IPS-18c (cell line): ENCODE data around the gene SRRM2.
A peak's percentile ranks its signal among the peaks of the same experiment; 100 is the strongest.

ENCODE experiments used
- H3K4me3 ChIP-seq: 2 replicates; pipeline ENCODE4 v1.7.0; 2013; ENCODE audit warnings: low read depth, mild to moderate bottlenecking, low read length, moderate library complexity; ENCODE audit not compliant: insufficient read depth
- H3K9me3 ChIP-seq: one replicate; pipeline ENCODE4 v1.6.1; 2013; ENCODE audit warnings: mild to moderate bottlenecking, low read length, moderate library complexity; ENCODE audit not compliant: control insufficient read depth, insufficient read depth

Gene SRRM2

DNA sequence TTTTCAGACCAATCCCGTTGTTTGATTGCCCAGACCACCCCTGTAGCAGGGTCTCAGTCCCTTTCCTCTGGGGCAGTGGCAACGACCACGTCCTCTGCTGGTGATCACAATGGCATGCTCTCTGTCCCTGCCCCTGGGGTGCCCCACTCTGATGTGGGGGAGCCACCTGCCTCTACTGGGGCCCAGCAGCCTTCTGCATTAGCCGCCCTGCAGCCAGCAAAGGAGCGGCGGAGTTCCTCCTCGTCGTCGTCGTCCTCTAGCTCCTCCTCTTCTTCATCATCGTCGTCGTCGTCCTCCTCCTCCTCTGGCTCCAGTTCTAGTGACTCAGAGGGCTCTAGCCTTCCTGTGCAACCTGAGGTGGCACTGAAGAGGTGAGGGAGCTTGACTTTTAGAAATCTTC, 15.5 kb downstream of the SRRM2 start:
- peaks cover 2% of the 10 kb centered on the region for H3K9me3 ChIP-seq
- no peak overlapping the region for H3K4me3 ChIP-seq

DNA sequence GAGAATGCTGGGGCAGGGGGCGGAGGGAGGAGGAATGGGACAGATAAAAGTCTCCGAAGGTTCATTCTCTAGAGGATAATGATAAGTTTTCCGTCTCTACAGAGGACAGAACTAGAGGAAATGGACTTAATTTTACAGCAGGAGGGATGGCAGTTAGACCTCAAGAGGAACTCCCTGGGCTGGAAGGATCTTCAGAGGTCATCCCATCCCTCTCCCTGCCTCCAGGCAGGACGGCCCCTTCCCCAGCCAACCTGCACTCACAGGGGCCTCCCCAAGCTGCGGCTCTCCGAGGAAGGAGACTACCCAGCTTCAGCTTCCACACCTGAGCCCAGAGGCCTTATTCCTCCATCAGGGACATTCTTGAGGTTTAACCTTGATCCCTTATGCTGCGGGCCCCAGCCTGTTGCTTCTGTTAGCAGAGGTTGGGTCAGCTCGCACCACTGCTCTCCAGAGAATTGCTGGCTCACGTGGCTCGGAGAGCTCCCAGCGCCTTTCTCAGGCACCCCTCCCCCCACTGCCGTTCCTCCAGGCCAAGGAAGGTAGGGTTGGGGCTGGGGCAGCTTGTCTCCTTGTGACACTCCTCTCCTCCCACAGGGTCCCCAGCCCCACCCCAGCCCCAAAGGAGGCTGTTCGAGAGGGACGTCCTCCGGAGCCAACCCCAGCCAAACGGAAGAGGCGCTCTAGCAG, 16.1 kb downstream of the SRRM2 start:
- Histone ChIP-seq H3K4me3 (no peak overlapping the region), H3K9me3 (peaks cover 2% of the 10 kb centered on the region)

DNA sequence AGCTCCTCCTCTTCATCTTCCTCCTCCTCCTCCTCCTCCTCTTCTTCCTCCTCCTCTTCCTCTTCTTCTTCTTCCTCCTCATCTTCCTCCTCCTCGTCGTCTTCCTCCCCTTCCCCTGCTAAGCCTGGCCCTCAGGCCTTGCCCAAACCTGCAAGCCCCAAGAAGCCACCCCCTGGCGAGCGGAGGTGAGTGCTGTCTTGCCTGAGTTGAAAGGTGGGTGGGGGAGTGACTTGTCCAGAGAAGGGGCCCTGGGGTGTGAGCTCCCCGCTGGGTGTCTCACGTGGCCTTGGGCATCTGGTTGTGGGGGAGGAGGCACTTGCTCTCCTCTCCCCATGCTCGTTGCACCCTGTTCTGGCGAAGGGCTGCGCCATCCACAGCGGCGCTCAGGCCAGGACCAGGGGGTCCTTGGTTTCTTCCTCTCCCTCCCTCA, 16.7 kb downstream of the SRRM2 start:
- H3K9me3 ChIP-seq: peaks cover 2% of the 10 kb centered on the region
- H3K4me3 ChIP-seq: no peak overlapping the region; the same call in 1 of the 2 replicates

DNA sequence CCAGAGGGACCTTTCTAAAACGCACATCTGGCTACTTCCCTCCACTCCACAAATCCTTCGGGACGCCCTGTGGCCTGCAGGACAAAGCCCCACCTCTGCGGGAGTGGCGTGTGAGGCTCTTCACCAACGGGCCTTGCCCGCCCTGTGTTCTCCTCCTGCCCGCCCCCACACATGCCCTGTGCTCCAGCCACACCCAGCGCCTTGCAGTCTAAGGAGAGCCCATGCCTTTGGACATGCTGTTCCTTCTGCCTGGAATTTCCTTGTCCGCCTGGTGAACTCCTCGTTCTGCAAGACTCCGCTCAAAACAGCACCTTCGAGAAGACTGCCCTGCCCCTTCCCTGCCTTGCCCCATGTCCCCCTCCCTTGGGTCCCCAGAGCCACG, 17.2 kb downstream of the SRRM2 start:
- Histone ChIP-seq H3K9me3 (peaks cover 2% of the 10 kb centered on the region), H3K4me3 (no peak overlapping the region)

DNA sequence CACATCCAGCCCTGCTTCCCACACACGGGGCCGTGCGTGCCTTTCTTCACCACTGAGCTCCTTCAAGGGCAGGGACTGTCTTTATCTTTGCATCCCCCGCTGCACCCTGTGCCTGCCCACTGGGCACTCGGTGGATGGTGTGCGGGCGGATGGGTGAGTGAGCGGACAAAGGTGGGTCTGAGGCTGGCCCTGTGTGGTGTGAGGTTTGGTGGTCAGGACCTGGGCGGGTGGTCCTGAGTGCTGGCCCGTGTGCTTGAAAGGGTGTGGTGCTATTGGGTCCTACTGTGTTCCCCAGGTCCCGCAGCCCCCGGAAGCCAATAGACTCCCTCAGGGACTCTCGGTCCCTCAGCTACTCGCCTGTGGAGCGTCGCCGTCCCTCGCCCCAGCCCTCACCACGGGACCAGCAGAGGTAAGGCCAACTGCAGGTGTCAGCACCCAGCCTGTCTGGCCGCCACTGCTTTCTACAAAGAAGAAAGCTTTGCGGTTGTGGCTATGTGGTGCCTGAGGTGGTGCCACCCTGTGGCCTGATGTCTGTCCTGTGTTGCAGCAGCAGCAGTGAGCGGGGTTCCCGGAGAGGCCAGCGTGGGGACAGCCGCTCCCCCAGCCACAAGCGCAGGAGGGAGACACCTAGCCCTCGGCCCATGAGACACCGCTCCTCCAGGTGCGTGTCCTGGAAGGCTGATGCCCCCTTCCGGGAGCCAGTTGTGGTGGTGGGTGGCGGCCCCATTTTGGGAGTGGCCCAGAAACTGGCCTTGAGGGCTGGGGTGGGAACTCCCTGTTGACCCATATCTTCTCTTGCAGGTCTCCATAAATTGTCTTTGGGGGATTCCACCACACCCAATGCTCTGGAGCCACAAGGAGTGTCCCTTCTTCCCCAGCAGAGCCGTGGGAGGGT, 17.9 kb downstream of the SRRM2 start:
- Histone ChIP-seq H3K4me3 (no peak overlapping the region), H3K9me3 (peaks cover 2% of the 10 kb centered on the region)

DNA sequence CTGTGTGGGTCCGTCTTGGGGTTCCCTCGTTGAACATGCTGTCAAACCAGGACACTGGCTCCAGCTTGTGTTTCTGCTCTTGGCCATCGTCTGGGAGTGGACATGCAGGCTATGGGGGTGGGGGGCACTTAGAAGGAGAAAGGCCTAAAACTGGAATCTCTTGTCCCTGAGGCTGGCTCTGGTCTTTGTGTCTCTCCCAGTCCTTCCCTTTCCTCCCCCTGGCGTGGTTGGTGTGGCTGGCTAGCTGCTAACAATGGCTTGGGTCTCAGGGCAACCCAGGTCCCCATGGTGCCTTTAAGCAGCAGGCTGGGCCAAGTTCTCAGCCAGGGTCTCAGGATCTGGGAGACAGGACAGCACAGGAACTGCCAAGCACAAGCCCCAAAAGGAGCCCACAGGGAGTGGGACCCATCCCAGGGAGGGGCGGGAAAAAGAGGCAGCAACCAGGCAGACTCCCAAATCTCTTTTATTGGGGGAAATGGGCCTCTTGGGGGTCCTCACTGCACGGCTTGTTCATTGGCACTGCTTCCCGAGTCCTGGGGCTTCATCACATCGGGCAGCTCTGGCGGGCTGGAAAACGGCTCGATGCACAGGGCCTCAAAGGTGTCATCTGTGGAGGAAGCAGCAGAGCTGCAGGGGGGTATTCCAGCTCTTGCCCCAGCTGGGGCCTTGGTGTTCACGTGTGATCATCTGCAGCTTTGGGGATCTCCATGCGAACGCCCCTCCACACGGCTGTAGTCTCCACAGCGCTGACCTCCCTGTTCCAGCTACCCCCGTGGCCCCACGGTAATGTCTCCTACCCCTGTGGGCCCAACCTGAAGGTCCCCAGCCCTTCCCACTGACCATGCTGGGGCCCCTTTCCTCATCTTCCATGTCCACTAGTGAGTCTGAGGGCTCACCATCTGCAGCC, 19.3 kb downstream of the SRRM2 start:
- Histone ChIP-seq H3K4me3 (no peak overlapping the region), H3K9me3 (peaks cover 2% of the 10 kb centered on the region)

DNA sequence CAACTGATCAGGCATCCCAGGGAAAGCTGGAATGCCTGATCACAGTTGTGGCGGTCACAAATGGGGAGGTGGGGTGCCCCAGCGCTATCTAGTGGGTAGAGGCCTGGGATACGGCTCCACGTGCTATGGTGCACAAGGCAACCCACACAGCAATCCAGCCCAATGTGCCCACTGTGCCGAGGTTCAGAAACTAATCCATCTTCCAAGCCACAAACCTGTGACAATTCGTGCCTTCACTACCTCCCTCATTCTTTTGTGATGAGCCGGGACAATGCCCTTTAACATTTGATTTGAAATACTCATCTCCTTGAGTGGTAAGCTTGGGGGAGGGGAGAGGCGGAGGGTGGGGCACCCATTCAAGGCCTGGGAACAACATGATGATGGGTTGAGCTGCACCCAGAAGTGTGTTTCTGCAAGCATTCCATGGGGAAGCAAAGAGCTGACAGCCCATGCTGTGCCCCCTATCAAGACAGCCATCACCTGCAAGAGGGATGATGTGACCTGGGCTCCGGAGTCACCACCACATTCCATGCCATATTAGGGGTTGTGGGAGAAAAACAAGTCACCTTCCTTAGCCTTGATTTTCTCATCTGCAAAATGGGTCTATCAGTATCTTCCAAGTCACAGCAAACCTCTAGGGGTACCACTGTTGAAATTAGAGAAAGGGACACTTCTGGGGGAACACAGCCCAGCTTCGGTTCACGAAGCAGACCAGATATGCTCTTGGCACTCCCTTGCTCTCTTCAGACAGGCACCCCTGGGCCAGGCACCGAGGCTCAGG, 20.9 kb downstream of the SRRM2 start:
- Histone ChIP-seq H3K4me3 (no peak overlapping the region), H3K9me3 (peaks cover 2% of the 10 kb centered on the region)

DNA sequence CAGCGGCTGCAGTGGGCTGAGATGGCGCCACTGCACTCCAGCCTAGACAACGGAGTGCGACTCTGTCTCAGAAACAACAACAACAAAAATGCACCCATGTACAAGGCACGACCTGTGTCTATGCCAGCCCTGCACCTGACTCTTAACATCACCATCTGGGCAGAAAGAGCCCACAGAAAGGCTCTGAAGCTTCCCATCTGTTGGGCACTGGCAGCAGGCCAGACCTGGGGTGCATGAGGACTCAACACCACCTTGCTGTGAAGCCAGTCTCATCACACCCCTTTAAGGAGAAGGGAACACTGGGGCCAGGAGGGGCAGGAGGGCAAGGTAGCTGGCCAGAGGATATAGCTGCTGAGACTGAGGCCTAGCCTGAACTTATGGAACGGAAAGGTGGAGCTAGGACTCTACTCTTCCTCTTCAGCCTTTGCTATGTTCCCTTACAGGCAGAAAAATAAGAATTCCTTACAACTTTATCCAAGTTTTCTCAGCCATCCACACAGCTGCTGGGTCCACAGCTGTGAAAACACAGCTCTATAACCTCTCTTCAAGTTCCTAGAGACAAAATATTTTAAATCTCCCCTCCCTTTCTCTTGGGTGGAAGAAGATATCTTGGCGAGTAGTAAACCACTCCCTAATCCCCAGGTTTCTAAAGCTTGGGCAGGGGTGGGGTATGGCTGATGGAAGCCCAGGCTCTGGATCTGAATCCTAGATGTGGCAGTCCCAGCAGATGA, 21.9 kb downstream of the SRRM2 start:
- peaks cover 2% of the 10 kb centered on the region for H3K9me3 ChIP-seq

DNA sequence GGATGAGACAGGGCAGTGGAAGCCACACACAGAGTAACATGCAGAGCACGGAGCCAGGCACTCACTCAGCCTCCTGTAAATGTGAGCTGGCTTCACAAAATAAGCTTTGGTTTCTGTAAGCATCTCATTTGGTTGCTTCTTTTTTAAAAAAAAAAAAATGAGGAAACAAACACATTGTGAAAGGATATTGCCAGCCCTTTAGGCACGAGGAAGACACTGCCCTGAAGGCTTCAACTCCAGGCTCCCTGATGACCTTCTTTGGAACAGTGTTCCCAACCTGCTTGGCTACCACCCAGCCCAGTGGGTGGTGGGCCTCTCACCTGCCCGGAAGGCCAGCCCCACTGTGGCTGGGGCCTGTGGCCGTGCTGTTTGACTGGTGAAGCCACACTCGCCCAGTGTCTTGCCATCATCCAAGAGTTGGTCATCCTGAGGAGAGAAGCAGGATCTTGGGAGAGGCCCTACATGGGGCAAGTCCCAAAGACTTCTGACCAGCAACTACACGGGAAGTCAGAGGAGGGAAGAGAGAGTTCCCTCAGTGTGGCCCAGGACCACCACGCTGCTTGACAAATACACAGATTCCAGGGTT, 22.8 kb downstream of the SRRM2 start:
- Histone ChIP-seq H3K9me3 (no peaks in the 10 kb centered on the region), H3K4me3 (no peak overlapping the region)

More for the DNA sequence above, 21.9 kb downstream of the SRRM2 start:
- H3K4me3 ChIP-seq: no peak overlapping the region

DNA sequence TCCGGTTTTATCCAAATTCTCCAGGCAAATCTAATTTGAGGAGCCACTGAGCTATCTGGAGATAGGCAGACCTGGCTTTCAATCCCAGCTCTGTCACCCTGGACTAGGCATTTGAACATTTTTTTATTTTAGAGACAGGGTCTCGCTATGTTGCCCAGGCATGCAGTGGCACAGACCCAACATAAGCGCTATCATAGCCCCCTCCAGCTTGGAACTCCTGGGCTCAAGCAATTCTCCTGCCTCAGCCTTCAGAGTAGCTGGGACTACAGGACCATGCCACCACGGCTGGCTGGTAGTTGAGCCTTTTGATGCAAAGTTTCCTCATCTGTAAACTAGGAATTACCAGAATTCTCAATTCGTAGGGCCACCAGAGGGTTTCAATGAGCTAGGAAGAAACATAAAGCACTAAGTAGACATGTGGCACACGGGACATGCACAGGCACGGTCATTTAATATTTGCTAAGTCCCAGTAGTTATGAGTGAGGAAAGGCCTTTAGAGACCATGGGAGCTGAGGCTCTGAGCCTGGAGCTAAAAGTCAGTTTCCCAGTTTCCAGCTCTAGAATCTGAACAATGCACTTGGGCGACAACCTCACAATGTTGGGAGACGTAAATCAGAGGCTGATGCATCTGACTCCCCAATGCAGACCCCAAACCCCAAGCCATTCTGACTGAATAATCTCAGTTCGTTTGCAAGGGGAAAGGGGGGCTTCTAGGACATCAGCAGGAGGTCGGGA, 23.5 kb downstream of the SRRM2 start:
- Histone ChIP-seq H3K9me3 (no peaks in the 10 kb centered on the region), H3K4me3 (peak overlapping the region; percentile 89)

DNA sequence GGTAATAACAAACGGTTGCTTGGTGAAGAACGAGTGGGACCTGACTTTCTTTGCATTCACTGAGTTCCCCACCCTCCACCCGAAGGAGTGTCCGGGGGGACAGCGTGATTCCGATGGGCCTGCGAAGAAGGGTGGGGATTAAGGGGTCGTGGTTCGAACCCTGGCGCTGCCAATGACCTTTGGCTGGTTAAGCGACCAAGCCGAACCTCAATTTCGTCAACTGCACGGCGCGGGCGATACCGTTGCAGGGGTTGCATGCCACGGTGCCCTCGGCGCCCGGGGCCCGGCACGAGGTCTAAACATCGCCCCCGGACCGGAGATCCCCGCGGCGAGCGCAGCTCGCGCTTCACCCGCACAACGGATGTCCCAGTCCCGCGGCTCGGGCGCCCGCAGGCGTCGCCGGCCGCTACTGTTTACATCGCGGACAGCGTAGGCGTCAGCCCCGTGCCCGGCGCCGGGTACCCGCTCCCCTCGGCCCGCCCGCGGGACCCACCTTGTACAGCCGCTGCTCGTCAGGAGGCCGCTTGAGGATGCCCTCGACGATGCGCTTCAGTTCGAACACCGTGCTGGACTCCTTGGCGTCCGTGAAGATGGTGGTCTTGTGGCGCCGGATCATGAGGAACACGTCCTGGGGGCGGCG, 24.2 kb downstream of the SRRM2 start:
- Histone ChIP-seq H3K9me3 (no peaks in the 10 kb centered on the region), H3K4me3 (peak overlapping the region; percentile 89)

DNA sequence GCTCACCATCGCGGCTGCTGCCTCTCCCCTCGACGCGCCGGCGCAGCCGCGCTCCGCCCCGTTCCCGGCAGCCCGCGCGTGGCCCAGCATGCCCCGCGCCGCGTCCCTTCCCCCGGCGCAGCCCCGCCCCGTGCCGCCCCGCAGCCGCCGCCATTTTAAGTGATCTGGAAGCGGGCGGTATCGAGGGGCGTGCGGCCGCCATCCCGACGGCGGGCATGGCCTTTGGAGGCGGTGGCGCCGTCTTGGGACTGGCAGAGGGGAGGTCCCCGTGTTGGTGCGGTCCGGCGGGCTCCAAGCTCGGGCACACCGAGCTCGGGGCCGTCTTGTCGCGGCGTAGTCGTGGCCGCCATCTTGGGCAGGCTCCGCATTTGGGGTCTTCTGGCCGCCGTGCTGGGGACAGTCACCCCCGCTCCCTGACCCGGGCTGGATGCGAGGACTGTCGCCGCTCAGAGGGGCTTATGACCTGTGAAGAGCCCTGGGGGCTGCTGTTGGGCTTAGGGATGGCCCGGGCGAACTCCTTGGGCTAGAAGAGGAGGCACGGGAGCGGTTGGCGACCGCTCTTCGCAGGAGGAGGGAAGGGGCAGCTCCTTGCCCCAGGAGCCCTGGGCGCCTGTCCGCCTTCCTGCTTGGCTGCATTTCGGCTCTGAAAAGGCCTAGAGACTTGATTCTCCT, 24.9 kb downstream of the SRRM2 start, which contains the start of gene ELOB:
ELOB (minus strand) TSS at position 50 of the 672 bp plus-strand sequence; CDS start at position 9, 41 bp downstream.
- Histone ChIP-seq H3K9me3 (no peaks in the 10 kb centered on the region), H3K4me3 (peak within 1 kb of the TSS; percentile 100)

DNA sequence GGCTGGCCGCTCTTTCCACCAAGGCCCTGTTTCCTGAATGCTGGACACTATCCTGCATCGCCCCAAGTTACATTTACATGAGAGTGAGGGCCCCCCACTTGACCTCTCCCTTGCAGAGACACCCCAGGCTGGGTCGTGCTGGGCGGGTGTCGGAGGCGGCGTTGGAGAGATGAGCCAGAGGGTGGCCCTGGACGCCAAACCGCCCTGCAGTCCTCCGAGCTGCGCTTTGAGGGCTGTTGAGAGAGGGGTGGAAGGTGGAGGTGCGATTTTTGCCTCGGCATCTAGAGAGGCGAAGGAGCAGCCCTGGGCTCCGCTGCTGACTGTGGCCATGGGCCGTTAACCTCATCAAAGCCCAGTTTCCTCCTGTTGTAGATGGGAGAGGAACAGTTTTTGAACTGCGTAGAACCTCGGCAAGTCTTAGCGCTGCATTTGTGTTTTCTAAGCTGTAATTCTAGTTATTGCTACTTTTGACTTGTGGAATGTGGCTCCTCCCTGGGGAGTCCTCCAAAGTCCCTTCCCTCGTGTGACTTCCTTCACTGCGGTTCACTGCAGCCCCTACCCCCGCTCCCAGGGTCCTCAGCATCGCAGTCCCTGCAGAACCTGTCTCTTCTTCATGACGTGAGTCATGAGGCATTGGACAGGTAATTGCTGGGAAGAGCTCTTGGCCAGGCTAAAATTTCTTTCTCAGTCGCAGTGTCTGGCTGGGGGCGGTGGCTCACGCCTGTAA, 25.6 kb downstream of the SRRM2 start:
- H3K4me3 ChIP-seq: peak overlapping the region; percentile 100
- H3K9me3 ChIP-seq: no peaks in the 10 kb centered on the region

DNA sequence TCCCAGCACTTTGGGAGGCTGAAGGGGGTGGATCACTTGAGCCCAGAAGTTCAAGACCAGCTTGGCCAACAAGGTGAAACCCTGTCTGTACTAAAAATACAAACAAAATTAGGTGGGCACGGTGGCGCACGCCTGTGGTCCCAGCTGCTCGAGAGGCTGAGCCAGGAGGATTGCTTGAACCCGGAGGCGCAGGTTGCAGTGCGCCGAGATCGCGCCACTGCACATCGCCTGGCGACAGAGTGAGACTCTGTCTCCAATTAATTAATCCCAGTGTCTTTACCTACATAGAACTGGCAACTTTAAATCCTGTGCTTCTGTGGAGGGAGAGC, 26.2 kb downstream of the SRRM2 start:
- H3K4me3 ChIP-seq: peak overlapping the region; percentile 100; the same call in 1 of the 2 replicates
- no peaks in the 10 kb centered on the region for H3K9me3 ChIP-seq
